ENCODE results near the gene TMOD2. TPM values are rescaled to one million over a fixed set of nuclear protein-coding genes. Genes with fewer than 3 reads are reported as not detected.
A peak's percentile ranks its signal among the peaks of the same experiment; 100 is the strongest.

The TMOD2 gene
- total RNA-seq, 6 experiments from 2014 or later, result 1.1 to 2.5 (median 1.3) TPM

GRCh38 chr15:51829376-51830275 is 78.2 kb downstream of the TMOD2 start, which contains the start of gene TMOD3:
Gene TMOD3 (plus strand): TSS chr15:51829653. CDS start chr15:51862885, 33,232 bp downstream.
- intact Hi-C loops (cut with DNase I), result no loop called here
- H3K27ac ChIP-seq, result peak within 1 kb of the TSS; percentile 84 to 95 (median 93)
- no peaks in the 10 kb centered on the region for H3K27me3 ChIP-seq
- H3K4me3 ChIP-seq, result peak within 1 kb of the TSS; percentile 93 to 97 (median 96)
- TF ChIP-seq CTCF (IDR thresholded peaks at IDR 0.05) (no peak), POLR2A (IDR thresholded peaks at IDR 0.05) (peak; percentile 88)
- DNase-seq (peak; percentile 95 to 96 (median 96)), ATAC-seq (peak; percentile 95 to 96 (median 96))
- H3K36me3 ChIP-seq, result no peaks in the 10 kb centered on the region
- WGBS (ENCODE audit: insufficient coverage, low coverage, low lambda C conversion rate, missing lambda C conversion rate), result 7% methylated on average over 17 of the region's 89 CpGs
- H3K4me1 ChIP-seq, result peaks cover 0 to 26% (median 2%) of the 10 kb centered on the region in 4 donors
- no peaks in the 10 kb centered on the region for H3K9me3 ChIP-seq

GRCh38 chr15:51830276-51830806 is 78.9 kb downstream of the TMOD2 start:
- ATAC-seq, result peak; percentile 39 to 44 (median 44)
- intact Hi-C loops (cut with DNase I), result no loop called here
- TF ChIP-seq CTCF (IDR thresholded peaks at IDR 0.05) (no peak), POLR2A (IDR thresholded peaks at IDR 0.05) (no peak)
- peak overlapping the region; percentile 93 to 97 (median 96) for H3K4me3 ChIP-seq
- H3K9me3 ChIP-seq, result no peaks in the 10 kb centered on the region
- peak overlapping the region; percentile 84 to 95 (median 93) for H3K27ac ChIP-seq
- peaks cover 0 to 26% (median 2%) of the 10 kb centered on the region in 4 donors for H3K4me1 ChIP-seq
- no peaks in the 10 kb centered on the region for H3K27me3 ChIP-seq
- WGBS (ENCODE audit: insufficient coverage, low coverage, low lambda C conversion rate, missing lambda C conversion rate), result 1% methylated on average over 7 of the region's 8 CpGs
- no peaks in the 10 kb centered on the region for H3K36me3 ChIP-seq
- DNase-seq, result no peak

- peaks cover 0 to 26% (median 2%) of the 10 kb centered on the region in 4 donors for H3K4me1 ChIP-seq
- WGBS (ENCODE audit: insufficient coverage, low coverage, low lambda C conversion rate, missing lambda C conversion rate), result 73% methylated on average over 1 of the region's 1 CpG
- H3K27me3 ChIP-seq, result no peaks in the 10 kb centered on the region
- TF ChIP-seq CTCF (IDR thresholded peaks at IDR 0.05) (no peak), POLR2A (IDR thresholded peaks at IDR 0.05) (no peak)
- H3K36me3 ChIP-seq, result no peaks in the 10 kb centered on the region
- no peak overlapping the region for H3K4me3 ChIP-seq
- DNase-seq (no peak), ATAC-seq (no peak)
- H3K27ac ChIP-seq, result no peak overlapping the region
- intact Hi-C loops (cut with DNase I), result no loop called here
- H3K9me3 ChIP-seq, result no peaks in the 10 kb centered on the region
Measured at GRCh38 chr15:51833772-51834171, 82.4 kb downstream of the TMOD2 start.

GRCh38 chr15:51837792-51838251 is 86.4 kb downstream of the TMOD2 start:
- H3K36me3 ChIP-seq, result no peaks in the 10 kb centered on the region
- WGBS (ENCODE audit: insufficient coverage, low coverage, low lambda C conversion rate, missing lambda C conversion rate), result 50% methylated on average over 4 of the region's 4 CpGs
- H3K27ac ChIP-seq, result no peak overlapping the region
- H3K9me3 ChIP-seq, result no peaks in the 10 kb centered on the region
- no peaks in the 10 kb centered on the region for H3K27me3 ChIP-seq
- H3K4me1 ChIP-seq, result peaks cover 0 to 19% (median 3%) of the 10 kb centered on the region in 4 donors
- intact Hi-C loops (cut with DNase I), result no loop called here
- ATAC-seq (peak; percentile 43 to 57 (median 56)), DNase-seq (no peak)
- TF ChIP-seq CTCF (IDR thresholded peaks at IDR 0.05) (no peak), POLR2A (IDR thresholded peaks at IDR 0.05) (no peak)
- H3K4me3 ChIP-seq, result no peak overlapping the region
